ENCODE data around the gene SRGAP2B.
"Not testable (repeated sequence)": the region's sequence is repeated elsewhere in the genome, so short reads cannot be mapped to it uniquely, and the experiment has no call there.

The SRGAP2B gene

GRCh38 chr1:145000743-145001326 is 94.3 kb downstream of the SRGAP2B start:
- not testable (repeated sequence) for H3K36me3 ChIP-seq (ENCODE audit: control insufficient read depth in 1 of 2, insufficient read depth in 2 of 2, low read length in 2 of 2); H3K9me3 ChIP-seq (ENCODE audit: control insufficient read depth in 1 of 2, low read length in 2 of 2); H3K4me1 ChIP-seq (ENCODE audit: control insufficient read depth in 1 of 2, insufficient read depth in 2 of 2, low read length in 2 of 2); H3K27me3 ChIP-seq (ENCODE audit: low read depth, low read length); H3K27ac ChIP-seq (ENCODE audit: low read length); H3K4me3 ChIP-seq (ENCODE audit: low read depth in 1 of 2, low read length in 2 of 2)

GRCh38 chr1:145000074-145000742 is 94.9 kb downstream of the SRGAP2B start:
- H3K36me3 ChIP-seq (ENCODE audit: control insufficient read depth in 1 of 2, insufficient read depth in 2 of 2, low read length in 2 of 2); H3K4me3 ChIP-seq (ENCODE audit: low read depth in 1 of 2, low read length in 2 of 2); H3K27ac ChIP-seq (ENCODE audit: low read length); H3K4me1 ChIP-seq (ENCODE audit: control insufficient read depth in 1 of 2, insufficient read depth in 2 of 2, low read length in 2 of 2); H3K27me3 ChIP-seq (ENCODE audit: low read depth, low read length); H3K9me3 ChIP-seq (ENCODE audit: control insufficient read depth in 1 of 2, low read length in 2 of 2): not testable (repeated sequence)

DNA sequence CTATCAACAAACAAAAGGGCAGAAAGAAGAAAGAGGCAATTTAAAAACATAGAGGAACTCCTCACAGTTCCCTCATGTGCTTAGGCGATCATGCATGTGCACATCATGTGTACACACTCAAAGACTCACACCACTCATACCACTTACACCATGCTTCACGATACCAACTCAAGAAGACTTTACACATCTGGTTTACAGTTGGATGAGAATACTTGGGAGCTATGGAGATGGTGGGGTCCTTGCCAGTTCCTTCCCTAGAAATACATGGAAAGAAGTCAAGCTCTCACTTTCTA is 96.2 kb downstream of the SRGAP2B start:
- not testable (repeated sequence) for H3K27ac ChIP-seq (ENCODE audit: low read length); H3K27me3 ChIP-seq (ENCODE audit: low read depth, low read length); H3K9me3 ChIP-seq (ENCODE audit: control insufficient read depth in 1 of 2, low read length in 2 of 2); H3K36me3 ChIP-seq (ENCODE audit: control insufficient read depth in 1 of 2, insufficient read depth in 2 of 2, low read length in 2 of 2); H3K4me1 ChIP-seq (ENCODE audit: control insufficient read depth in 1 of 2, insufficient read depth in 2 of 2, low read length in 2 of 2); H3K4me3 ChIP-seq (ENCODE audit: low read depth in 1 of 2, low read length in 2 of 2)

- not testable (repeated sequence) for H3K27me3 ChIP-seq (ENCODE audit: low read depth, low read length); H3K9me3 ChIP-seq (ENCODE audit: control insufficient read depth in 1 of 2, low read length in 2 of 2); H3K4me1 ChIP-seq (ENCODE audit: control insufficient read depth in 1 of 2, insufficient read depth in 2 of 2, low read length in 2 of 2); H3K27ac ChIP-seq (ENCODE audit: low read length); H3K36me3 ChIP-seq (ENCODE audit: control insufficient read depth in 1 of 2, insufficient read depth in 2 of 2, low read length in 2 of 2); H3K4me3 ChIP-seq (ENCODE audit: low read depth in 1 of 2, low read length in 2 of 2)
Observed at GRCh38 chr1:144998134-144998980, 96.8 kb downstream of the SRGAP2B start.

DNA sequence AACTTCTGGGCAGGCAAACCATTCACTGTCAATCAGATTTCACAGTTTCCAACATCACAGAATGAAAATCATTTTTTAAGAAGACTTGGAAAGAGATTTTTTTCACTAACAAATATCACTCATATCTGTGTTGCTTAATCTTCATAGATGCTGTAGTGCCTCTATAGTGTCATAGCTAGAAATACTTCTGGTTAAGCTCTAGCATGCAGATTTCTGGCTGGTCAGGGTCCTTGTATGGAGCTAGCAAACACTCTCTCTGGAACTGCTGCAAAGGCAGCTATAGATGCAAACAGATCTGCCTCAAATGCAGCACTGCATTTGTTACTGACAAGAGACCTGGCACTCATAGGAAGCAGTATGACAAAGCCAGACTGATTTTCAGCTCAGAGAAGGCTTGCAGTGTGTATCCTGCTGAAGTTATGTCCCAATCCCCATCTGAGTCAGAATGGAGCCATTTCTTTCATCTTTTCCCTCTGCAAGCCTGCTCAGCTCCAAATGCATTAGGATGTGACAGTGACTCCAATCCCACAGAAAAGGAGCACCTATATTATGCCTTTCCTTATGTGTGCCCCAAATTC is 99.2 kb downstream of the SRGAP2B start:
- H3K4me1 ChIP-seq (ENCODE audit: control insufficient read depth in 1 of 2, insufficient read depth in 2 of 2, low read length in 2 of 2); H3K4me3 ChIP-seq (ENCODE audit: low read depth in 1 of 2, low read length in 2 of 2); H3K27me3 ChIP-seq (ENCODE audit: low read depth, low read length); H3K36me3 ChIP-seq (ENCODE audit: control insufficient read depth in 1 of 2, insufficient read depth in 2 of 2, low read length in 2 of 2); H3K27ac ChIP-seq (ENCODE audit: low read length); H3K9me3 ChIP-seq (ENCODE audit: control insufficient read depth in 1 of 2, low read length in 2 of 2): not testable (repeated sequence)

DNA sequence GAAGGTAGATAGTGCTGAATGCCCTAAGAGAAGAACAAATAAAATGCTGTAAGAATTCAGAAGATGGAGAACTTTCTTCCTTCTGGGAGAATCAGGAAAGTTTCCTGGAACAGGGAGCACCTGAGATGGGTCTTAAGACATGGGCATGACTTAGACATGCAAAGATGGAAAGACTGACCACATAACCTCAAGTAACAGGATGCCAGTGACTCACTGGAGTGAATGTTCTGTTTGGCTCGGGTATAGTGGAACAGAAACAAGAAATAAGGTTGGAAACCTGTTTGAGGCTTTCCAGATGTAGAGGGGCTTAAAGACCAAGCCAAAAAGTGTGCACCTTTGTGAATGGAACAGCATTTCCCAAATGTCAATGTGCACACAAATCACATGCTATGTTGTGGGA is 102.2 kb downstream of the SRGAP2B start:
- H3K27me3 ChIP-seq (ENCODE audit: low read depth, low read length); H3K4me1 ChIP-seq (ENCODE audit: control insufficient read depth in 1 of 2, insufficient read depth in 2 of 2, low read length in 2 of 2); H3K27ac ChIP-seq (ENCODE audit: low read length); H3K4me3 ChIP-seq (ENCODE audit: low read depth in 1 of 2, low read length in 2 of 2); H3K36me3 ChIP-seq (ENCODE audit: control insufficient read depth in 1 of 2, insufficient read depth in 2 of 2, low read length in 2 of 2); H3K9me3 ChIP-seq (ENCODE audit: control insufficient read depth in 1 of 2, low read length in 2 of 2): not testable (repeated sequence)

DNA sequence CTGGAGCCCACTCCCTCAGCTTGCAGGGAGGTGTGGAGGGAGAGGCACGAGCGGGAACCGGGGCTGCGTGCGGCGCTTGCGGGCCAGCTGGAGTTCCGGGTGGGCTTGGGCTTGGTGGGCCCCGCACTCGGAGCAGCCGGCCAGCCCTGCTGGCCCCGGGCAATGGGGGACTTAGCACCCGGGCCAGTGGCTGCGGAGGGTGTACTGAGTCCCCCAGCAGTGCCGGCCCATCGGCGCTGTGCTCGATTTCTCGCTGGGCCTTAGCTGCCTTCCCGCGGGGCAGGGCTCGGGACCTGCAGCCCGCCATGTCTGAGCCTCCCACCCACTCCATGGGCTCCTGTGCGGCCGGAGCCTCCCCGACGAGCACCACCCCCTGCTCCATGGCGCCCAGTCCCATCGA is 104.5 kb downstream of the SRGAP2B start:
- not testable (repeated sequence) for H3K4me3 ChIP-seq (ENCODE audit: low read depth in 1 of 2, low read length in 2 of 2); H3K27me3 ChIP-seq (ENCODE audit: low read depth, low read length); H3K9me3 ChIP-seq (ENCODE audit: control insufficient read depth in 1 of 2, low read length in 2 of 2); H3K27ac ChIP-seq (ENCODE audit: low read length); H3K4me1 ChIP-seq (ENCODE audit: control insufficient read depth in 1 of 2, insufficient read depth in 2 of 2, low read length in 2 of 2); H3K36me3 ChIP-seq (ENCODE audit: control insufficient read depth in 1 of 2, insufficient read depth in 2 of 2, low read length in 2 of 2)

DNA sequence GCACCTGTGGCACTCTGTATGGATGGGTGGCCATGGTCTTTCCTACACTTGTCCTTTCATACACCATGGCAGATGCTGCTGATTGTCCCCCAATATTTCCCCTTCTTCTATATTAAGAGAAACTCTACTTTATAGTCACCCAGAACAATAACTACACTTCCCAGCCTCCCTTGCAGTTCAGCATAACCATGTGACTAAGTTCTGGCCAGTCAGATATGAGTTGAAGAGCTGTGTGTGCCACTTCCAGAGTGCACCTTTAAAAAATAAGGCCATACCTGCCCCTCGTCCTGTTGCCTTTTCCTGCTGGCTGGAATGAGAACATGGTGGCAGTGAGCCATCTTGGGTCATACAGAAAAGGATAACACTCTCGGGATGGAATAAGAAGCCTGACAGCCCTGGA is 108.0 kb downstream of the SRGAP2B start:
- not testable (repeated sequence) for H3K36me3 ChIP-seq (ENCODE audit: control insufficient read depth in 1 of 2, insufficient read depth in 2 of 2, low read length in 2 of 2); H3K27ac ChIP-seq (ENCODE audit: low read length); H3K4me1 ChIP-seq (ENCODE audit: control insufficient read depth in 1 of 2, insufficient read depth in 2 of 2, low read length in 2 of 2); H3K4me3 ChIP-seq (ENCODE audit: low read depth in 1 of 2, low read length in 2 of 2); H3K27me3 ChIP-seq (ENCODE audit: low read depth, low read length); H3K9me3 ChIP-seq (ENCODE audit: control insufficient read depth in 1 of 2, low read length in 2 of 2)

DNA sequence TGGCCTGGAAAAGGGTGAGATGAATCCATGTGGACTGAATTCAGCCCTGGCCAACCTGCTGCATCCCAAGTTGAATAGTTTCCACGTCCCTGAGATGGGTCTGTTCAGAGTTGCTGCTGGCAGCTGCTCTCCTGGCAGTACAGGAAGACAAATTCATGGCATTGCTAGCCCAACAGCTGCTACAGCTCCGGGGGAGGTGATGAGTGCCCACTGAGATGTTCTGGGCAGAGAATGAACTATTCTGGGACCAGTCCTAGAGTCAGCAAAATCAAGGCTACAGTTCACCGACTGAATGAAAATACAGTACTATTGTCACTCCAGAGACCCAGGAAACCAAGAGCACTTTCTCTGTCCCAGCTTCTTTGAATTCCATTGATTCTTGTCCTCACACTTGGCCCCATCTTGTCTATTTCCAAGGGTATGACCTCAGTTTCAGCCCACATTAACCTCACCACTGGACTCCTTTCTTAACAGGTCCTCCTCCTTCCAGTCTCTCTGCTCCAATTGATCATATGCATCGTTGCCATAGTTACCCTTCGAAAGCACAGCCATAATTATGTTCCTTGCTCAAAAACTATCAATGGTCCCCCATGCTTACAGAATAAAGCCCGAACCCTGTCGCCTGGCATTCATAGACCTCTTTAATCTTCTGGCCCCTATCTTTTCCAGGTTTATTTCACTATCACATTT is 108.8 kb downstream of the SRGAP2B start:
- H3K4me1 ChIP-seq (ENCODE audit: control insufficient read depth in 1 of 2, insufficient read depth in 2 of 2, low read length in 2 of 2); H3K27me3 ChIP-seq (ENCODE audit: low read depth, low read length); H3K9me3 ChIP-seq (ENCODE audit: control insufficient read depth in 1 of 2, low read length in 2 of 2); H3K36me3 ChIP-seq (ENCODE audit: control insufficient read depth in 1 of 2, insufficient read depth in 2 of 2, low read length in 2 of 2); H3K27ac ChIP-seq (ENCODE audit: low read length); H3K4me3 ChIP-seq (ENCODE audit: low read depth in 1 of 2, low read length in 2 of 2): not testable (repeated sequence)

DNA sequence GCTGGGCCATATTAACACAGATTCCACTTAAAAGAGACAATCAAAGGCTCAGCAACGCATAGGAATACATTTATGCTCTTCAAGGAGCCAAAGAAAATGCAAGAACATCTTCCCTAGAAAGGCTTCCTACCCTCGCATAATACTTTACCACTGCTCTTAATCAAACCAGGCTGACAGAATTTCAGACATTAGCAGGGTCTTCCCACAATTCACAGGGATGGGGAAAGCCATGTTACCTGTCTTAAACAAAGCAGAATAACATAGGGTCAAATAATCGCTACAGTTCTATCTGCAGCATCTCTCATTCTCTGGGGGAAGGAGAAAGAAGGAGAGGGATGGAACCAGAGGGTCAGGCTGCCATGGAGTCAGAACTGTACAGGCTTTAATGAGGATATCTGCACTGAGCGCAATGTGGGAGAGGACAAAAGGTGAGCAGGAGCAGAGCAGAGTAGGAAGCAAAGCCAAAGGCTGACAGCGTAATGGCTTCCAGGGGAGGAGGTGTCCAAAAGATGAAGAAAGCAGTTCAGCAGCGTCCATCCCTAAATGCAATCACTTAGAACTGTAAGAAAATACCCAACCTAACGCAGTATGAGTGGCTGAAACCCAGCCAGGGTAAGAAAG is 109.5 kb downstream of the SRGAP2B start:
- H3K36me3 ChIP-seq (ENCODE audit: control insufficient read depth in 1 of 2, insufficient read depth in 2 of 2, low read length in 2 of 2); H3K4me1 ChIP-seq (ENCODE audit: control insufficient read depth in 1 of 2, insufficient read depth in 2 of 2, low read length in 2 of 2); H3K9me3 ChIP-seq (ENCODE audit: control insufficient read depth in 1 of 2, low read length in 2 of 2); H3K27me3 ChIP-seq (ENCODE audit: low read depth, low read length); H3K4me3 ChIP-seq (ENCODE audit: low read depth in 1 of 2, low read length in 2 of 2); H3K27ac ChIP-seq (ENCODE audit: low read length): not testable (repeated sequence)

DNA sequence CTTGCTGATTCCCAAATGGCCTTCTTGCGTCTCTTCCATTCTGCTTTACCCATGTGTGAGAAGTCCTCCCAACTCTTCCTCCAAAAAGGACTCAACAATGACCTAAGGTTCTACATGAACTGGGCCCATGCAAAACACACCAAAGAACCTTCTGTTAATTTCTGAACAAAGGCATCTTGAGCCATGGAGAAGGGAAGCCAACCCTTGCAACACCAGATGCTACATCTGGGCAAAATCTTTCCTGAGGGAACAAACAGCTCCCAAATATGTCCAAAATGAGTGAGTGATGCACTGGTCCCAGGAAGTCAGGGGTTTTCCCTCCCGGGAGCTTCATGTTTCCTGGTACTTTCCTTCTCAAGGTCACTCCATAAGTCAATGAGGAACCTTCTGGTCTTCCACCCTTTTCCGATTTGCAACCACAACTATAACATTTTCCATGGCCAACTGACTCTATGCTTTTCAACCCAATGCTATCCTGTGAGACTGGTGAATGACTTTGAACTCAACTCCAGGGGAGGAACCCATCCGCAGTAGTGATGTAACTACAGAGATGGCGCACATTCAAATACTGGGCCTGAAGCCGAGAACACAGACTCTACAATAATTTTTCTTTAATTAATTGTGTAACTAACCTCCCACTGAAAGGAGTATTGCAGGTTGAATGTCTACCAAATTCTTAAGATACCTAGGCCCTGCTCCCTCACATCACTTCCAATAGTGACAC is 112.2 kb downstream of the SRGAP2B start:
- not testable (repeated sequence) for H3K27me3 ChIP-seq (ENCODE audit: low read depth, low read length); H3K27ac ChIP-seq (ENCODE audit: low read length); H3K4me3 ChIP-seq (ENCODE audit: low read depth in 1 of 2, low read length in 2 of 2)

More for the DNA sequence above, 112.2 kb downstream of the SRGAP2B start:
- not testable (repeated sequence) for H3K9me3 ChIP-seq (ENCODE audit: control insufficient read depth in 1 of 2, low read length in 2 of 2); H3K36me3 ChIP-seq (ENCODE audit: control insufficient read depth in 1 of 2, insufficient read depth in 2 of 2, low read length in 2 of 2); H3K4me1 ChIP-seq (ENCODE audit: control insufficient read depth in 1 of 2, insufficient read depth in 2 of 2, low read length in 2 of 2)
